Measurements from ENCODE around the gene SLC22A23. TPM values are rescaled to one million over a fixed set of nuclear protein-coding genes. Genes with fewer than 3 reads are reported as not detected.

Gene SLC22A23
- total and polyA plus RNA-seq, 8 donors = 5.9 to 241 (median 18.9) TPM

DNA sequence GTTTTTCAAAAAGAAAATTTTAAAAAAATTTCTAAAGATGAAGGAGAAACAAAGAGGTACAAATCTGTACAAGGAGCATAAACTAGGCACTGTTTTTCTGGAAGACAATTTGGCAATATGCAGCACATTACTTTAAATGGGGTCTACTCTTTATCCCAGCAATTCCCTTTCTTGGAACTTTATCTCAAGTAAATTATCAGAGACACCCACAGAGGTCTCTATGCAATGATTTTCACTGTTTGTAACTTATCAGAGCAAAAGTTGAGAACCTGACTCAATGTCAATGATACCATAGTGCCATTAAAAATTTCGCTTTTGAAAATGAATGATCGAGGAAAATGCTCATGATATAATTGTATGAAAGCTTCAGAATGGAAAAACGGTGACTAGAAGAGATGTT lies 35.7 kb downstream of the SLC22A23 start:
- intact Hi-C loops (cut with DNase I; ENCODE audit: low total_unique reads) = no loop called here
- TF ChIP-seq POLR2A (IDR thresholded peaks at IDR 0.05) (no peak), POLR2AphosphoS5 (IDR thresholded peaks at IDR 0.05) (no peak)
- Histone ChIP-seq H3K4me1 (peaks cover 8 to 29% (median 16%) of the 10 kb centered on the region in 4 donors), H3K27me3 (no peaks in the 10 kb centered on the region), H3K27ac (no peak overlapping the region), H3K9me3 (no peaks in the 10 kb centered on the region), H3K36me3 (no peaks in the 10 kb centered on the region), H3K4me3 (no peak overlapping the region)
- WGBS, 5 donors = 77 to 88% (median 88%) methylated on average over 3 of the region's 3 CpGs
- DNase-seq = no peak

DNA sequence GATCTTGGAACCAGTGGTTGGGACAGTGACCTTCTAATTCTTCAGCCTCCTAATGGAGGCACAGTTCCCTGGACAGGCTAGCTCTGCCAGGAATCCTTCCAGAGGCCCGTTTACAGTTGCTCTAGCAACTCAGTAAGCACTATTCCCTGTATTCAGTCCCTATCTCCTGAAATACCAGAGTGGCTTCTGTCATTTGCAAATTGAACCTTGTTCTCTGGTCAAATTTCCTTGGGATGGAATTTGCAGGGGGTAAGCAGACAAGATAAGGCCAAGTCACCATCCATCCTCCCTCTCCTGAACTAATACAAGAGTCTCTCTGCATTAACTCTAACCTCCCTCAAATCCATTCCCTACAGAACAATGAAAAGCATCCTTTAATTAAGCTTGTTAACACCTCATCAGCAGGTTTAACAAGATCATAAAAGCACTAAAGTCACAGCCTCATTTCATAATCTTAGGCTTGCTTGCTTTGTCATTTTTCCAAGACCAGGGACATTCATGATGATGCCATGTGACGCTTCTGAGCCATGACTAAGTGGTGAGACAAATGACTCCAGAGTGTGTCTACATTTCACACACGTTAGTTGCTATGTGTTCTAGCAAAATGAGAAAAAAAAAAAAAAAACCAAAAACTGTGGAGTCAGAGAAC lies 37.1 kb downstream of the SLC22A23 start:
- intact Hi-C loops (cut with DNase I; ENCODE audit: low total_unique reads) = no loop called here
- Histone ChIP-seq H3K9me3 (no peaks in the 10 kb centered on the region), H3K27ac (peak overlapping the region; percentile 1 to 76 (median 52)), H3K4me3 (no peak overlapping the region), H3K27me3 (no peaks in the 10 kb centered on the region), H3K36me3 (peaks cover 0 to 8% (median 0%) of the 10 kb centered on the region in 4 donors), H3K4me1 (peaks cover 8 to 38% (median 16%) of the 10 kb centered on the region in 4 donors)
- DNase-seq = no peak
- WGBS, 5 donors = 33 to 75% (median 42%) methylated on average over 3 of the region's 3 CpGs
- TF ChIP-seq POLR2A (IDR thresholded peaks at IDR 0.05) (no peak), POLR2AphosphoS5 (IDR thresholded peaks at IDR 0.05) (no peak), EP300 (IDR thresholded peaks at IDR 0.05) (no peak)
- TF ChIP-seq, protein P1, sequence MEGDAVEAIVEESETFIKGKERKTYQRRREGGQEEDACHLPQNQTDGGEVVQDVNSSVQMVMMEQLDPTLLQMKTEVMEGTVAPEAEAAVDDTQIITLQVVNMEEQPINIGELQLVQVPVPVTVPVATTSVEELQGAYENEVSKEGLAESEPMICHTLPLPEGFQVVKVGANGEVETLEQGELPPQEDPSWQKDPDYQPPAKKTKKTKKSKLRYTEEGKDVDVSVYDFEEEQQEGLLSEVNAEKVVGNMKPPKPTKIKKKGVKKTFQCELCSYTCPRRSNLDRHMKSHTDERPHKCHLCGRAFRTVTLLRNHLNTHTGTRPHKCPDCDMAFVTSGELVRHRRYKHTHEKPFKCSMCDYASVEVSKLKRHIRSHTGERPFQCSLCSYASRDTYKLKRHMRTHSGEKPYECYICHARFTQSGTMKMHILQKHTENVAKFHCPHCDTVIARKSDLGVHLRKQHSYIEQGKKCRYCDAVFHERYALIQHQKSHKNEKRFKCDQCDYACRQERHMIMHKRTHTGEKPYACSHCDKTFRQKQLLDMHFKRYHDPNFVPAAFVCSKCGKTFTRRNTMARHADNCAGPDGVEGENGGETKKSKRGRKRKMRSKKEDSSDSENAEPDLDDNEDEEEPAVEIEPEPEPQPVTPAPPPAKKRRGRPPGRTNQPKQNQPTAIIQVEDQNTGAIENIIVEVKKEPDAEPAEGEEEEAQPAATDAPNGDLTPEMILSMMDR (IDR thresholded peaks at IDR 0.05) = no peak

DNA sequence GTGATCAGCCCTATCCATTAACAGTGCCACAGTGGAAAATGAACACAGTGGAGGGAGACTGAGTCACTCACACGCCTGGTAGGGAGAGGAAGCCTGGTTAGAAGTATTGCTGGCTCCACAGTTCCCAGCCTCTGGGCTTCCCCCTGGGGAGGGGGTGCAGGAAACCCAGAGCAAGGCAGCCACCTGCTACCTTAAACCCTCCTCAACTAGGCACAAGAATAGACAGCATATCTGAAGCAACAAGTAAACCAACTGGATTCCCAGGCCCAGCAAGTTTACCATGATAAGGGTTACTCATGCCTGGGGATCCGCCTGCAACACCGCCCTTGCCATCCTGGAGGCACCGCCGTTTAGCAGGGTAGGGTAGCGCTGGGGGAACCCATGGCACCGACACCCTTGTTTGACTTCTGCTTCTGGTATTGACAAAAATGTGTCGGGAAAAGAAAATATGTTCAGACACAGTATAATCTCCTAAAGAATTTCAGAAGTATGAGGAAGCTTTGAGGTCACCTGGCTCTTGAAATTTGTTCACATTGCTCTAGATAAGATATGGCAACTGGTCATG lies 38.3 kb downstream of the SLC22A23 start:
- Histone ChIP-seq H3K4me3 (no peak overlapping the region), H3K36me3 (peaks cover 0 to 8% (median 0%) of the 10 kb centered on the region in 4 donors), H3K27me3 (no peaks in the 10 kb centered on the region), H3K27ac (peak overlapping the region; percentile 13 to 76 (median 52)), H3K9me3 (no peaks in the 10 kb centered on the region), H3K4me1 (peaks cover 8 to 38% (median 16%) of the 10 kb centered on the region in 4 donors)
- intact Hi-C loops (cut with DNase I; ENCODE audit: low total_unique reads) = no loop called here
- 36 to 72% (median 61%) methylated on average over 8 of the region's 8 CpGs for WGBS, 5 donors
- DNase-seq = peak; percentile 79 to 81
- TF ChIP-seq POLR2A (IDR thresholded peaks at IDR 0.05) = no peak
- TF ChIP-seq, protein P1 (IDR thresholded peaks at IDR 0.05) = no peak
- TF ChIP-seq EP300 (IDR thresholded peaks at IDR 0.05) = no peak
- peak in 2 of 3 donors; percentile 64 to 78 for TF ChIP-seq POLR2AphosphoS5 (IDR thresholded peaks at IDR 0.05)

DNA sequence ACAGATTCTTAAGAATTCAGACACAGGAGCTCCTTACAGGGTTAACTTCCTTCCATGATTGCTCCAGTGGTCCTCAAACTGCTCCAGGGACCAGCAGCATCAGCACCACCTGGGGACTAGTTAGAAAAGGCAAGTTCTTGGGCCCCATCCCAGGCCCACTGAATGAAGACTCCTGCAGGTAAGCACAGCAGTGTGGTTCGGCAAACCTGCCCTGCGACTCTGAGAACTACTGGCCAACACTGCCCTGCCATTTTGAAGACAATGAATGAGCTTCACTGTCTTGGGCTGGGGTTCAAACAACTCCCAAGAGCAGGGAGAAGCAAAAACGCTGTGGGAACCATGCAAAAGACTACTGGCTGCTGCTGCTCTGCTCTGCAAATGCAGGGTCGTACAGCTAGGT lies 39.4 kb downstream of the SLC22A23 start:
- Histone ChIP-seq H3K4me3 (no peak overlapping the region), H3K27ac (peak overlapping the region in 2 of 5 donors; percentile 66 to 76), H3K27me3 (no peaks in the 10 kb centered on the region), H3K4me1 (peaks cover 8 to 38% (median 16%) of the 10 kb centered on the region in 4 donors), H3K36me3 (peaks cover 0 to 17% (median 0%) of the 10 kb centered on the region in 4 donors), H3K9me3 (no peaks in the 10 kb centered on the region)
- TF ChIP-seq POLR2A (IDR thresholded peaks at IDR 0.05) (no peak), POLR2AphosphoS5 (IDR thresholded peaks at IDR 0.05) (no peak), EP300 (IDR thresholded peaks at IDR 0.05) (no peak)
- TF ChIP-seq, protein P1 (IDR thresholded peaks at IDR 0.05) = no peak
- intact Hi-C loops (cut with DNase I; ENCODE audit: low total_unique reads) = no loop called here
- no peak for DNase-seq
- 69 to 82% (median 76%) methylated on average over 2 to 4 of the region's 4 CpGs for WGBS, 5 donors

DNA sequence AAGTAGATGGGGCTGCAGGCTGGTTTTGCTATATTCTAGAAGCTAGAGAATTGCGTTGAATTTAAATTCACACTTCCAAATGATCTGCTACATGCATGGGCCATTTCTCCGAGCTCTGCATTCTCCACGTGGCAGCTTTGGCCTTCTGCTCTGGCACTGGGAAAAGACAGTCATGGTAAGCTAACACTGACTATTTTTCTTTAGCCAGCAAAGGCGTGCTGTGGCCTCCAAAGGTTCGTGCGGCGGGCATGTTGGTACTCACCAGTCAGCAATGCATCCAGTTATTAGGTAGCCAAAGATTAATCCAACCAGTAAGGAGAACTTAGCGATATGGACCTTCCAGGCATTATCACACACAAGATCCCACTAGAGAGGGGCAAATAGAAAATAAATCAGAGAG lies 41.4 kb downstream of the SLC22A23 start:
- Histone ChIP-seq H3K27ac (no peak overlapping the region), H3K4me1 (peaks cover 8 to 48% (median 25%) of the 10 kb centered on the region in 4 donors), H3K4me3 (no peak overlapping the region), H3K27me3 (no peaks in the 10 kb centered on the region), H3K9me3 (no peaks in the 10 kb centered on the region), H3K36me3 (peaks cover 0 to 22% (median 0%) of the 10 kb centered on the region in 4 donors)
- no peak for TF ChIP-seq POLR2AphosphoS5 (IDR thresholded peaks at IDR 0.05)
- TF ChIP-seq, protein P1 (IDR thresholded peaks at IDR 0.05) = no peak
- TF ChIP-seq EP300 (IDR thresholded peaks at IDR 0.05) = no peak
- no peak for TF ChIP-seq POLR2A (IDR thresholded peaks at IDR 0.05)
- no peak for DNase-seq
- WGBS, 5 donors = 85 to 93% (median 93%) methylated on average over 8 of the region's 8 CpGs
- intact Hi-C loops (cut with DNase I; ENCODE audit: low total_unique reads) = no loop called here

Measured in stomach (tissue), 9 donors.